Type B pancreatic cell (in vitro differentiated cells): Measurements from ENCODE around the gene CACUL1. TPM values are rescaled to one million over a fixed set of nuclear protein-coding genes. Genes with fewer than 3 reads are reported as not detected.

Experiments
- DNase-seq: peaks from one replicate; pipeline ENCODE4 v3.0.0; 2021; ENCODE audit warnings: mixed read lengths; ENCODE audit not compliant: unreplicated experiment; ENCODE audit errors: extremely low spot score
- H3K27ac Mint-ChIP-seq: 2 replicates; pipeline ENCODE4 v1.8.0; 2021; ENCODE audit warnings: mild to moderate bottlenecking, mixed read lengths
- H3K27me3 Mint-ChIP-seq: 2 replicates; pipeline ENCODE4 v1.8.0; 2021; ENCODE audit warnings: mixed read lengths
- H3K36me3 Mint-ChIP-seq: 2 replicates; pipeline ENCODE4 v1.8.0; 2021; ENCODE audit warnings: mixed read lengths
- H3K4me1 Mint-ChIP-seq: one replicate; pipeline ENCODE4 v1.8.0; 2021; ENCODE audit warnings: mixed read lengths; ENCODE audit not compliant: unreplicated experiment
- H3K4me3 Mint-ChIP-seq: 2 replicates; pipeline ENCODE4 v1.8.0; 2021; ENCODE audit warnings: mild to moderate bottlenecking, mixed read lengths
- H3K9me3 Mint-ChIP-seq: 2 replicates; pipeline ENCODE4 v1.8.0; 2021; ENCODE audit warnings: mixed read lengths
- CTCF ChIP-seq: fragments of 200-600 bp; sonication (generic); conservative IDR thresholded peaks from 2 replicates; pipeline ENCODE4 v1.5.0; 2021; ENCODE audit warnings: antibody characterized with exemption, mild to moderate bottlenecking
- total RNA-seq: library from RNA; stranded (reverse); gene quantifications from 2 replicates; pipeline ENCODE4 v1.2.1, GENCODE V29; 2021; ENCODE audit warnings: low replicate concordance

CACUL1 gene
- total RNA-seq, 1 donor from 2014 or later: 42.9 TPM

- no peak for DNase-seq
- no peak for TF ChIP-seq CTCF
- Mint-ChIP-seq H3K4me1 (no peaks in the 10 kb centered on the region), H3K27me3 (peaks cover 74% of the 10 kb centered on the region), H3K9me3 (no peaks in the 10 kb centered on the region), H3K4me3 (no peak overlapping the region), H3K27ac (no peak overlapping the region), H3K36me3 (no peaks in the 10 kb centered on the region)
Observed at GRCh38 chr10:118642228-118642627, 112.5 kb downstream of the CACUL1 start.

GRCh38 chr10:118638680-118639079, 116.1 kb downstream of the CACUL1 start:
- Mint-ChIP-seq H3K9me3 (no peaks in the 10 kb centered on the region), H3K4me3 (no peak overlapping the region), H3K4me1 (no peaks in the 10 kb centered on the region), H3K27ac (no peak overlapping the region), H3K27me3 (peaks cover 71% of the 10 kb centered on the region), H3K36me3 (no peaks in the 10 kb centered on the region)
- DNase-seq: no peak
- TF ChIP-seq CTCF: no peak

- Mint-ChIP-seq H3K27me3 (peaks cover 75% of the 10 kb centered on the region), H3K4me3 (no peak overlapping the region), H3K36me3 (no peaks in the 10 kb centered on the region), H3K9me3 (no peaks in the 10 kb centered on the region), H3K4me1 (no peaks in the 10 kb centered on the region), H3K27ac (no peak overlapping the region)
- TF ChIP-seq CTCF: no peak
- no peak for DNase-seq
Observed at GRCh38 chr10:118635674-118636402, 118.9 kb downstream of the CACUL1 start.

- Mint-ChIP-seq H3K27ac (no peak overlapping the region), H3K36me3 (no peaks in the 10 kb centered on the region), H3K4me1 (no peaks in the 10 kb centered on the region), H3K27me3 (peaks cover 78% of the 10 kb centered on the region), H3K4me3 (no peak overlapping the region), H3K9me3 (no peaks in the 10 kb centered on the region)
- no peak for TF ChIP-seq CTCF
- DNase-seq: no peak
Observed at GRCh38 chr10:118633786-118634185, 121.0 kb downstream of the CACUL1 start.

- H3K36me3 Mint-ChIP-seq: no peaks in the 10 kb centered on the region
- no peak overlapping the region for H3K27ac Mint-ChIP-seq
- no peaks in the 10 kb centered on the region for H3K9me3 Mint-ChIP-seq
- no peak overlapping the region for H3K4me3 Mint-ChIP-seq
- H3K27me3 Mint-ChIP-seq: peaks cover 64% of the 10 kb centered on the region
- no peak for DNase-seq
- no peak for TF ChIP-seq CTCF
- H3K4me1 Mint-ChIP-seq: no peaks in the 10 kb centered on the region
Observed at GRCh38 chr10:118629211-118629610, 125.6 kb downstream of the CACUL1 start.

- no peaks in the 10 kb centered on the region for H3K36me3 Mint-ChIP-seq
- H3K4me1 Mint-ChIP-seq: no peaks in the 10 kb centered on the region
- H3K27ac Mint-ChIP-seq: no peak overlapping the region
- no peak for DNase-seq
- peaks cover 66% of the 10 kb centered on the region for H3K27me3 Mint-ChIP-seq
- no peak overlapping the region for H3K4me3 Mint-ChIP-seq
- no peaks in the 10 kb centered on the region for H3K9me3 Mint-ChIP-seq
- TF ChIP-seq CTCF: no peak
Observed at GRCh38 chr10:118628397-118628796, 126.4 kb downstream of the CACUL1 start.
